Mammary epithelial cell (primary cell): ENCODE measurements around the gene SFR1.

Experiments
- CTCF ChIP-seq, 2 donors: IDR thresholded peaks in 1 of 2; conservative IDR thresholded peaks in 1 of 2; 2 replicates each; pipeline ENCODE4 v1.5.1; 2011 to 2012; ENCODE audit warnings: inconsistent platforms in 2 of 2, low read length in 2 of 2, mild to moderate bottlenecking in 2 of 2, control low read depth in 1 of 2, low read depth in 1 of 2; ENCODE audit not compliant: insufficient read depth in 1 of 2; ENCODE audit errors: extremely low read depth in 1 of 2
- EZH2 ChIP-seq: IDR thresholded peaks from 2 replicates; pipeline ENCODE4 v1.6.1; 2012; ENCODE audit warnings: low read length, inconsistent platforms, borderline replicate concordance

GRCh38 chr10:104098358-104098925 lies 23.5 kb upstream of the SFR1 start:
- TF ChIP-seq CTCF (conservative IDR thresholded peaks at IDR 0.05 in 1 of 2, IDR thresholded peaks at IDR 0.05 in 1 of 2; ENCODE audit: extremely low read depth in 1 of 2, insufficient read depth in 1 of 2, low read depth in 1 of 2, low read length in 2 of 2) (no peak), EZH2 (no peak)
